Measurements from ENCODE around the gene NFE2L2.
"Not testable (repeated sequence)": the region's sequence is repeated elsewhere in the genome, so short reads cannot be mapped to it uniquely, and the experiment has no call there.

NFE2L2 gene

GRCh38 chr2:177190941-177191340, 73.6 kb downstream of the NFE2L2 start:
- DNase-seq (ENCODE audit: low spot score) (no peak), ATAC-seq (ENCODE audit: low read depth) (no peak)
- H3K27me3 ChIP-seq (ENCODE audit: insufficient read depth, poor library complexity, severe bottlenecking), result no peaks in the 10 kb centered on the region
- no peaks in the 10 kb centered on the region for H3K9me3 ChIP-seq (ENCODE audit: severe bottlenecking)
- no peak overlapping the region for H3K27ac ChIP-seq (ENCODE audit: poor library complexity, severe bottlenecking)
- H3K36me3 ChIP-seq (ENCODE audit: low read depth), result no peaks in the 10 kb centered on the region
- no peak overlapping the region for H3K4me3 ChIP-seq (ENCODE audit: severe bottlenecking)
- no peak for TF ChIP-seq CTCF (IDR thresholded peaks at IDR 0.05; ENCODE audit: poor library complexity, severe bottlenecking)
- H3K4me1 ChIP-seq (ENCODE audit: insufficient read depth, poor library complexity, severe bottlenecking), result peaks cover 9% of the 10 kb centered on the region

DNA sequence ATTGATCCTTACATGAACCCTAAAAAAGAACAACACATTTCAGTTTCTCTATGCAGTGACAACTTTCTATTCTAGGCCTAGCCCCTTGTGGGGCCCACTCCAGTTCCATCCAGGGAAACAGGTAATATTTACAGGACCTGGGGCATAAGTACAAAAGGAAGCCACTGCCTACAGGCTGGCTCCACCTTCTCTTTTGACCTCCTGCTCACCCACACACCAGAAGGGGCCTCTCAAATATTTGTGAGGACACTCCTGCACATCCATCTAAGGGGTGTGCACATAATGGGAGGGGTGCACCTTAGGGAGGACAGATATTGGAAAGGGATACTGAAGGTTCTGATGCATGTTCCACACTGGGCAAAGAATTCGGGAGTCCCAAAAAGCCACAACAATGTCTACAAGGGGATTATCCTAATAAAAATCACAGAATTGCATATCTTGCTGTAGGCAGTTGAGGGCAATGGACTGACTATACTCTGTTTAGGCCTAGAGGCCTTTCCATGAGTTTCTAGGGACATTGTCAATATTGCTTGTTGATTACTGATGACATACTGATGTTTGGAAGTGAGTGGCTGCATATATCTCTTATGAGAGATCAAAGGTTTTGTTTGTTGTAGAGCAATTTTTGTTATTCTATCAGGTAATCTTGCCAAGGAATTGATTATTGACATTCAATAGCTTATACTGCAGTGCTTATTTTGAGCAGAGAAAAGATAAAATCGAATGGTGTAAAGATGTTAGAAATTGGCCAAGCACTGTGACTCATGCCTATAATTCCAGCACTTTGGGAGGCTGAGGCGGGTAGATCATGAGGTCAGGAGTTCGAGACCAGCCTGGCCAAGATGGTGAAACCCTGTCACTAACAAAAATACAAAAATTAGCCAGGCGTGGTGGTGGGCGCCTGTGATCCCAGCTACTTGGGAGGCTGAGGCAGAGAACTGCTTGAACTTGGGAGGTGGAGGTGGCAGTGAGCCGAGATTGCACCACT, 75.8 kb downstream of the NFE2L2 start:
- no peaks in the 10 kb centered on the region for H3K9me3 ChIP-seq (ENCODE audit: severe bottlenecking)
- ATAC-seq (ENCODE audit: low read depth) (no peak), DNase-seq (ENCODE audit: low spot score) (no peak)
- H3K36me3 ChIP-seq (ENCODE audit: low read depth), result no peaks in the 10 kb centered on the region
- no peak overlapping the region for H3K27ac ChIP-seq (ENCODE audit: poor library complexity, severe bottlenecking)
- no peak for TF ChIP-seq CTCF (IDR thresholded peaks at IDR 0.05; ENCODE audit: poor library complexity, severe bottlenecking)
- peaks cover 9% of the 10 kb centered on the region for H3K4me1 ChIP-seq (ENCODE audit: insufficient read depth, poor library complexity, severe bottlenecking)
- no peaks in the 10 kb centered on the region for H3K27me3 ChIP-seq (ENCODE audit: insufficient read depth, poor library complexity, severe bottlenecking)
- H3K4me3 ChIP-seq (ENCODE audit: severe bottlenecking), result no peak overlapping the region

DNA sequence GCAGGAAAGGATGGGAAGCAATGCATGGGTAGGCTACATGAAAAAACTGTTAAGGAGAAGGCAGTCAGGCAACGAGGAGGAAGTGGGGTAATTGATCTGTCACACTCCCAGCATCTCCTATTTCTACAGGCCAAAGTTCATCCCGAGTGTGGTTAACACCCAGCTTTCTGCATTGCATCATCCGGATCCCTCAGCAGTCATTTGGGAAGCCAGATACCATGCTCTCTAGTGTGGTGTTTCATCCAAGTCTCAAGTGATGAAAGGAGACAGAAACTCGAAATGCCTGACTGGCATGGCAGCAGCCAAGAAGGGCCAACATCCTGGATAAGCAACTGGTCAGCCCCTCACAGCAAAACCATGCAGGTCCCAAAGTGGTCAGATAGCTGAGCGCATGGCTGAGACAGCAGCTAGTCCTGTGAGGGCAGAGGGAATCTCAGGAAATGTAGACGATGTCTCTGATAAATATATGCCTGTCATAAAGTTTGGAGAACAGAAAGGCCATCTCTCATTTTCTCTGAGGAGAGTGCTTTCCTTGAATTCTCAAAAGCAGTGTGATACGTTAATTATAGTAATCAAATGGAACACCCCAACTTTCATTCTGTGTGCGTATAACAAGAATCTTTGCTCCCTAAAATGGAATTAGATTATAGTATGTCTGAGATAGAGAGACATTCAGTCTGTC, 76.8 kb downstream of the NFE2L2 start:
- no peak overlapping the region for H3K27ac ChIP-seq (ENCODE audit: poor library complexity, severe bottlenecking)
- H3K36me3 ChIP-seq (ENCODE audit: low read depth), result no peaks in the 10 kb centered on the region
- DNase-seq (ENCODE audit: low spot score), result no peak
- no peak for TF ChIP-seq CTCF (IDR thresholded peaks at IDR 0.05; ENCODE audit: poor library complexity, severe bottlenecking)
- ATAC-seq (ENCODE audit: low read depth), result 0 out of 3 replicates have a peak, but pooled peaks have one; percentile 27
- no peaks in the 10 kb centered on the region for H3K9me3 ChIP-seq (ENCODE audit: severe bottlenecking)
- peaks cover 2% of the 10 kb centered on the region for H3K4me1 ChIP-seq (ENCODE audit: insufficient read depth, poor library complexity, severe bottlenecking)
- no peak overlapping the region for H3K4me3 ChIP-seq (ENCODE audit: severe bottlenecking)
- H3K27me3 ChIP-seq (ENCODE audit: insufficient read depth, poor library complexity, severe bottlenecking), result no peaks in the 10 kb centered on the region

GRCh38 chr2:177186038-177186437, 78.5 kb downstream of the NFE2L2 start:
- not testable (repeated sequence) for ATAC-seq (ENCODE audit: low read depth)

DNA sequence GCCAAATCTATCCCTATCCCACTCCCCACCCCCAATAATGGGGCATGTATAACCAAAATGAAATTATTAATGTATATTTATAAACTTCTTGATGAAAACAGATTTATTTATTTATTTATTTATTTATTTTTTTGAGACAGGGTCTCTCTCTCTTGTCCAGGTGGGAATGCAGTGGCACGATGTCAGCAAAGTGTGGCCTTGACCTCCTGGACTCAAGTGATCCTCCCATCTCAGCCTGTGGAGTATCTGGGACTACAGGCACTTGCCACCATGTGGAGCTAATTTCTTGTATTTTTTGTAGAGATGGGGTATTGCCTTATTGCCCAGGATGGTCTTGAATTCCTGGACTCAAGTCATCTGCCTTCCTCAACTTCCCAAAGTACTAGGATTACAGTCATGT, 79.9 kb downstream of the NFE2L2 start:
- Histone ChIP-seq H3K36me3 (ENCODE audit: low read depth) (no peaks in the 10 kb centered on the region), H3K4me3 (ENCODE audit: severe bottlenecking) (no peak overlapping the region), H3K27me3 (ENCODE audit: insufficient read depth, poor library complexity, severe bottlenecking) (no peaks in the 10 kb centered on the region), H3K9me3 (ENCODE audit: severe bottlenecking) (no peaks in the 10 kb centered on the region), H3K27ac (ENCODE audit: poor library complexity, severe bottlenecking) (no peak overlapping the region), H3K4me1 (ENCODE audit: insufficient read depth, poor library complexity, severe bottlenecking) (no peaks in the 10 kb centered on the region)
- no peak for TF ChIP-seq CTCF (IDR thresholded peaks at IDR 0.05; ENCODE audit: poor library complexity, severe bottlenecking)
- ATAC-seq (ENCODE audit: low read depth), result no peak
- DNase-seq (ENCODE audit: low spot score), result no peak

More at GRCh38 chr2:177186038-177186437, 78.5 kb downstream of the NFE2L2 start:
- not testable (repeated sequence) for H3K9me3 ChIP-seq (ENCODE audit: severe bottlenecking); H3K27ac ChIP-seq (ENCODE audit: poor library complexity, severe bottlenecking); H3K4me1 ChIP-seq (ENCODE audit: insufficient read depth, poor library complexity, severe bottlenecking); H3K36me3 ChIP-seq (ENCODE audit: low read depth); DNase-seq (ENCODE audit: low spot score); H3K27me3 ChIP-seq (ENCODE audit: insufficient read depth, poor library complexity, severe bottlenecking); H3K4me3 ChIP-seq (ENCODE audit: severe bottlenecking)
